ENCODE measurements around the gene FOSL2.

FOSL2 gene

GRCh38 chr2:28404086-28404485 lies 11.4 kb downstream of the FOSL2 start:
- Histone ChIP-seq H3K27ac (ENCODE audit: low read length) (no peak overlapping the region), H2AFZ (ENCODE audit: low read length) (no peak overlapping the region), H3K9me3 (replicated peaks; ENCODE audit: insufficient read depth, low read length) (no peaks in the 10 kb centered on the region), H4K20me1 (ENCODE audit: insufficient read depth, low read length) (no peaks in the 10 kb centered on the region), H3K36me3 (replicated peaks; ENCODE audit: insufficient read depth, low read length) (no peaks in the 10 kb centered on the region; the same call in 1 of the 2 replicates), H3K9ac (ENCODE audit: low read length) (no peak overlapping the region), H3F3A (ENCODE audit: insufficient read depth, low read length) (no peaks in the 10 kb centered on the region), H3K4me1 (ENCODE audit: low read length) (no peaks in the 10 kb centered on the region), H3K4me2 (ENCODE audit: low read depth, low read length) (no peak overlapping the region), H3K79me2 (ENCODE audit: low read length) (peaks cover 23% of the 10 kb centered on the region), H3K27me3 (replicated peaks; ENCODE audit: insufficient read depth, low read length) (no peaks in the 10 kb centered on the region), H3K9me2 (replicated peaks; ENCODE audit: insufficient read depth, low read length) (no peaks in the 10 kb centered on the region), H3K4me3 (ENCODE audit: low read length) (no peak overlapping the region)
- TF ChIP-seq EZH2 (optimal IDR thresholded peaks at IDR 0.05; ENCODE audit: low read depth, low read length) (no peak), CTCF (IDR thresholded peaks at IDR 0.05; ENCODE audit: low read length) (no peak), EZH2phosphoT487 (IDR thresholded peaks at IDR 0.05; ENCODE audit: low read length) (no peak)
- no peak for DNase-seq

- Histone ChIP-seq H3K79me2 (ENCODE audit: low read length) (peaks cover 10% of the 10 kb centered on the region; the same call in 1 of the 2 replicates), H3K4me1 (ENCODE audit: low read length) (no peaks in the 10 kb centered on the region), H4K20me1 (ENCODE audit: insufficient read depth, low read length) (no peaks in the 10 kb centered on the region), H3K27me3 (replicated peaks; ENCODE audit: insufficient read depth, low read length) (no peaks in the 10 kb centered on the region), H3K36me3 (replicated peaks; ENCODE audit: insufficient read depth, low read length) (no peaks in the 10 kb centered on the region; the same call in 1 of the 2 replicates), H3F3A (ENCODE audit: insufficient read depth, low read length) (no peaks in the 10 kb centered on the region), H3K9me3 (replicated peaks; ENCODE audit: insufficient read depth, low read length) (no peaks in the 10 kb centered on the region), H3K27ac (ENCODE audit: low read length) (no peak overlapping the region), H3K4me2 (ENCODE audit: low read depth, low read length) (no peak overlapping the region), H2AFZ (ENCODE audit: low read length) (no peak overlapping the region), H3K9me2 (replicated peaks; ENCODE audit: insufficient read depth, low read length) (no peaks in the 10 kb centered on the region), H3K9ac (ENCODE audit: low read length) (no peak overlapping the region), H3K4me3 (ENCODE audit: low read length) (no peak overlapping the region)
- TF ChIP-seq EZH2 (optimal IDR thresholded peaks at IDR 0.05; ENCODE audit: low read depth, low read length) = no peak
- DNase-seq = no peak
Observed at GRCh38 chr2:28405537-28405936, 12.9 kb downstream of the FOSL2 start.

GRCh38 chr2:28406276-28407096 lies 13.8 kb downstream of the FOSL2 start:
- no peaks in the 10 kb centered on the region for H3K9me2 ChIP-seq (replicated peaks; ENCODE audit: insufficient read depth, low read length)
- no peaks in the 10 kb centered on the region; the same call in 1 of the 2 replicates for H3K36me3 ChIP-seq (replicated peaks; ENCODE audit: insufficient read depth, low read length)
- no peak overlapping the region for H3K27ac ChIP-seq (ENCODE audit: low read length)
- H2AFZ ChIP-seq (ENCODE audit: low read length) = no peak overlapping the region
- no peaks in the 10 kb centered on the region for H3K9me3 ChIP-seq (replicated peaks; ENCODE audit: insufficient read depth, low read length)
- no peaks in the 10 kb centered on the region for H3F3A ChIP-seq (ENCODE audit: insufficient read depth, low read length)
- H4K20me1 ChIP-seq (ENCODE audit: insufficient read depth, low read length) = no peaks in the 10 kb centered on the region
- no peaks in the 10 kb centered on the region for H3K4me1 ChIP-seq (ENCODE audit: low read length)
- no peak overlapping the region for H3K4me2 ChIP-seq (ENCODE audit: low read depth, low read length)
- no peaks in the 10 kb centered on the region for H3K27me3 ChIP-seq (replicated peaks; ENCODE audit: insufficient read depth, low read length)
- no peak for DNase-seq
- no peak overlapping the region for H3K4me3 ChIP-seq (ENCODE audit: low read length)
- no peak for TF ChIP-seq EZH2phosphoT487 (IDR thresholded peaks at IDR 0.05; ENCODE audit: low read length)
- no peak for TF ChIP-seq EZH2 (optimal IDR thresholded peaks at IDR 0.05; ENCODE audit: low read depth, low read length)
- no peak for TF ChIP-seq CTCF (IDR thresholded peaks at IDR 0.05; ENCODE audit: low read length)
- no peak overlapping the region for H3K9ac ChIP-seq (ENCODE audit: low read length)
- peaks cover 5% of the 10 kb centered on the region; the same call in 1 of the 2 replicates for H3K79me2 ChIP-seq (ENCODE audit: low read length)
